GM23338 (cell line): Measurements from ENCODE around the gene FEM1A.

Source experiments
- CREB1 ChIP-seq: fragments of 250-450 bp; sonication (Bioruptor Pico); IDR thresholded peaks from 2 replicates; pipeline ENCODE4 v1.5.0; 2020; ENCODE audit warnings: low read depth, mild to moderate bottlenecking, moderate library complexity
- CTCF ChIP-seq, 2 experiments: fragments of 200-600 bp in 1 of 2; sonication (generic) in 1 of 2; conservative IDR thresholded peaks; 2 replicates each; pipeline versions ENCODE4 v1.5.1 to v1.6.1; 2016 to 2017; ENCODE audit warnings: antibody characterized with exemption in 2 of 2, low read depth in 2 of 2, mild to moderate bottlenecking in 2 of 2, moderate library complexity in 1 of 2
- EZH2 ChIP-seq: fragments of 200-600 bp; sonication (generic); IDR thresholded peaks from one replicate; pipeline ENCODE4 v1.8.0; 2017; ENCODE audit warnings: antibody characterized with exemption, mild to moderate bottlenecking, low read depth; ENCODE audit not compliant: unreplicated experiment
- EZH2phosphoT487 ChIP-seq: fragments of 200-600 bp; sonication (generic); IDR thresholded peaks from one replicate; pipeline ENCODE4 v1.8.1; 2018; ENCODE audit warnings: antibody characterized with exemption; ENCODE audit not compliant: unreplicated experiment
- JUNB ChIP-seq: IDR thresholded peaks from one replicate; pipeline ENCODE4 v1.6.1; 2016; ENCODE audit warnings: antibody characterized with exemption; ENCODE audit not compliant: unreplicated experiment
- ZNF462 ChIP-seq: fragments of 250-450 bp; sonication (Bioruptor Pico); IDR thresholded peaks from 2 replicates; pipeline ENCODE4 v1.5.0; 2020; ENCODE audit warnings: mild to moderate bottlenecking, moderate library complexity
- TF ChIP-seq, protein P1 (sequence below): IDR thresholded peaks from one replicate; pipeline ENCODE4 v1.6.1; 2018; ENCODE audit warnings: antibody characterized with exemption; ENCODE audit not compliant: unreplicated experiment

DNA sequence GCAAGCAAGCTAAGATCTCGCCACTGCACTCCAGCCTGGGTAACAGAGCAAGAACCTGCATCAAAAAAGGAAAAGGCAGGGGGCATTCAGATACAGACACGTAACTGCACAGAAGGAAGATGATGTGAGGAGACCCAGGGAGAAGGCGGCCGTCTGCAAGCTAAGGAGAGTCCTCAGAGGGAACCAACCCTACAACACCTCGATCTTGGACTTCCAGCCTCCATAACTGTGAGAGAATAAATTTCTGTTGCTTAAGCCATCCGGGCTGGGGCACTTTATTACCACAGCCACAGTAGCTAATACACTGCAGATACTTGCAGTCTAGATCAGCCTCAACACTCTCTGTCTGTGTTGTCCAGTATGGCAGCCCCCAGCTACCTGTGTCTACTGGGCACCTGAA lies 32.0 kb downstream of the FEM1A start:
- no peak for TF ChIP-seq CTCF (conservative IDR thresholded peaks at IDR 0.05; ENCODE audit: low read depth in 2 of 2)
- no peak for TF ChIP-seq EZH2phosphoT487
- TF ChIP-seq EZH2 = no peak
- no peak for TF ChIP-seq CREB1
- TF ChIP-seq, protein P1, sequence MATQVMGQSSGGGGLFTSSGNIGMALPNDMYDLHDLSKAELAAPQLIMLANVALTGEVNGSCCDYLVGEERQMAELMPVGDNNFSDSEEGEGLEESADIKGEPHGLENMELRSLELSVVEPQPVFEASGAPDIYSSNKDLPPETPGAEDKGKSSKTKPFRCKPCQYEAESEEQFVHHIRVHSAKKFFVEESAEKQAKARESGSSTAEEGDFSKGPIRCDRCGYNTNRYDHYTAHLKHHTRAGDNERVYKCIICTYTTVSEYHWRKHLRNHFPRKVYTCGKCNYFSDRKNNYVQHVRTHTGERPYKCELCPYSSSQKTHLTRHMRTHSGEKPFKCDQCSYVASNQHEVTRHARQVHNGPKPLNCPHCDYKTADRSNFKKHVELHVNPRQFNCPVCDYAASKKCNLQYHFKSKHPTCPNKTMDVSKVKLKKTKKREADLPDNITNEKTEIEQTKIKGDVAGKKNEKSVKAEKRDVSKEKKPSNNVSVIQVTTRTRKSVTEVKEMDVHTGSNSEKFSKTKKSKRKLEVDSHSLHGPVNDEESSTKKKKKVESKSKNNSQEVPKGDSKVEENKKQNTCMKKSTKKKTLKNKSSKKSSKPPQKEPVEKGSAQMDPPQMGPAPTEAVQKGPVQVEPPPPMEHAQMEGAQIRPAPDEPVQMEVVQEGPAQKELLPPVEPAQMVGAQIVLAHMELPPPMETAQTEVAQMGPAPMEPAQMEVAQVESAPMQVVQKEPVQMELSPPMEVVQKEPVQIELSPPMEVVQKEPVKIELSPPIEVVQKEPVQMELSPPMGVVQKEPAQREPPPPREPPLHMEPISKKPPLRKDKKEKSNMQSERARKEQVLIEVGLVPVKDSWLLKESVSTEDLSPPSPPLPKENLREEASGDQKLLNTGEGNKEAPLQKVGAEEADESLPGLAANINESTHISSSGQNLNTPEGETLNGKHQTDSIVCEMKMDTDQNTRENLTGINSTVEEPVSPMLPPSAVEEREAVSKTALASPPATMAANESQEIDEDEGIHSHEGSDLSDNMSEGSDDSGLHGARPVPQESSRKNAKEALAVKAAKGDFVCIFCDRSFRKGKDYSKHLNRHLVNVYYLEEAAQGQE = no peak
- TF ChIP-seq JUNB = no peak
- TF ChIP-seq ZNF462 (CRISPR knock-in tag) = no peak
